Activated CD4-positive, alpha-beta T cell treated with anti-CD3 and anti-CD28 coated beads for 4 hours (primary cell): ENCODE results near the gene JARID2.
A peak's percentile ranks its signal among the peaks of the same experiment; 100 is the strongest.

Source experiments
- DNase-seq, 2 donors: peaks; one replicate each; pipeline ENCODE4 v3.0.0-alpha.2; 2020

The JARID2 gene

DNA sequence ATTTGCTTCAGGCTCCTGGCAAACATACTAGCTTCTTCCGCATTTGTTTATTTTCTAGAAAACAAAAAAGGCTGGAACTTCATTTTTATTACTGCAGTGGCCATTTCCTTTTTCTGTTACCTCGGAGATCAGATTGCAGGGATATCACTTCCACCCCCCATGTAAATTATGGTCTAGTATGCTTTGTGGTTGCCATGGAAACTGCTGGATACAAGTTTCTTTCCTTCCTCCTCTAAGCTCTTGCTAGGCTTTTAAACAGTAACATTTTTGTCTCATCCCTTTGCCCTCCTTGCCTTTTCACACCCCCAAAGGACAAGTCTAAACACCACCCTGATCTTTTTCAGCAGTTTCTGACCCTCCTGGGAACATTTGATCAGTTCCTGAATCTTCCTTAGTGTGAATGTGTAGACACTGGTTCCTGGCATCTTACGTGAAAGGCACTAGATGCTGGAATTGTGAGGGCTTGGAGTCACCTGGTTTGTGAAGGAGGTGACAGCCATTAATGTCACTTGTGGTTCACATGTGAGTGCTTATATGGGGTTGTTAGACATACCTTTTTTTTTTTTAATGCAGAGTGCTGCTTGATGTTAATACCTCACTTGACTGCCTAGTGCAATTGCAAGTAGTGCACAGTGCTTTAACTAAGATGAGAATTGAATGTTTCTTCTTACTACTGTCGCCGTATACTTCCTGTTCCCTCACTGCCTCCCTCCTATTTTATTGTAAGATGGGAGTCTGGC, 181.6 kb downstream of the JARID2 start:
- DNase-seq: no peak

GRCh38 chr6:15429141-15430110, 183.6 kb downstream of the JARID2 start:
- no peak for DNase-seq

DNA sequence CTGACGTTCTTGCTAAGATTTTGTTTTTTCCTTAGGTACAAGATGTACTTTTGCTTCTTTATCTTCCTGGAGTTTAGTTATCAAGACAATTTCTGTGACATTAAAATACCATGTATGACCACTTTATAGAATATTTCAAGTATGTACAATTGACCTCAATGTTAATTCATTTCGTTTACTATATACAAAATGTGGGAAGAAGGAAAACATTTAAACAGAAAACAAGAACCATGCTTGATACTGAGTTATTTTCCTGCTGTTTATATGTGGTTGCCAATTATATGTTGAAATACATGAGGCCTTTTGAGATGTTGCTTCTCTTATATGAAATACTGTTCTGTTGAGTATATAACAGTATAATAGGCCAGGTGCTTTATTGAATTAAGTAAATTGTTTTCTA, 184.3 kb downstream of the JARID2 start:
- DNase-seq: no peak

DNA sequence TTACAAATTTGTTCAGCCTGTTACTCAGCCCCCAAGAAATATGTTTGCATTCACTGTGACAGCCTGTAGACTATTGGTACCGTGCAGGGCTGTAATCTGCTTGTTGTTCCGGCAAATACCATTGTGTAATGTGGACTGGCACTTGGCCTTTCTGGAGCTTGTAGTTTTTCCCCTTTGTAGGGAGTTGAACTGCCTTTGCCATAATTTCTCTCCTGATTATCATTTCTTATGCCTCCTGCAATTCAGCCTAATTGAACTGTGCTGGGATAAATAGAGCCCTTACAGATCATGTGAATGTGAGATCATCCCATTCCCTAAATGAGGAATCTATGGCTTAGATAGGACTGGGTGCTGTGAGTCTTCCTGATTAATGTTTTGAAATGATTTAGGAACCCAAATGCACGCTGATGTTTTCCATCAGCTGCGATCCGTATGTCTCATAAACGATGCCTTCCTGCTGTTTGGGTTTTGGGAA, 185.1 kb downstream of the JARID2 start:
- no peak for DNase-seq

DNA sequence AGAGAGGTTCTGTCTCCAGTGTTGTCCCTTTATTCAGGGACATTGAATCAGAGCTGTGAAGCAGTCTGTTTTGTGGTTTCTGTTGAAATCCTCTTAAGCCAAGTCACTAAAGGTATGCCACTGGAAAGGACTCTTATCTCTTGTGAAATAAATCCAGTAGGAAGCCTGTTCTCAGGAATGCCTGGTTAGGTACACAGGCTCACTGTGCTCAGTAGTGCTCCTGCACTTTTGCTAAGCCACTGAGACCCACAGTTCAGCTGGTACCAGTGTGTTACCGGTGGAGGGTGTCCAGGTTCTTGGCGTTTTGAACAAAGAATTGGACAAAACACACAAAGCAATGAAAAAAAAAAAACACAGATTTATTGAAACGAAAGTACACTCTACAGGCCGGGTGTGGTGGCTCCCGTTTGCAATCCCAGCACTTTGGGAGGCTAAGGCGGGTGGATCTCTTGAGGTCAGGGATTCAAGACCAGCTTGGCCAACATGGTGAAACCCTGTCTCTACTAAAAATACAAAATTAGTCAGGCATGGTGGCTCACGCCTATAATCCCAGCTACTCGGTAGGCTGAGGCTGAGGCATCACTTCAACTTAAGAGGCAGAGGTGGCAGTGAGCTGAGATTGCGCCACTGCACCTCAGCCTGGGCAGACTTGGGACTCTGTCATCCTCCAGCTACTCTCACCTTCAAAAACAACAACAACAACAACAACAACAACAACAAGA, 186.1 kb downstream of the JARID2 start:
- DNase-seq: no peak

GRCh38 chr6:15433511-15433861, 187.6 kb downstream of the JARID2 start:
- DNase-seq: no peak

DNA sequence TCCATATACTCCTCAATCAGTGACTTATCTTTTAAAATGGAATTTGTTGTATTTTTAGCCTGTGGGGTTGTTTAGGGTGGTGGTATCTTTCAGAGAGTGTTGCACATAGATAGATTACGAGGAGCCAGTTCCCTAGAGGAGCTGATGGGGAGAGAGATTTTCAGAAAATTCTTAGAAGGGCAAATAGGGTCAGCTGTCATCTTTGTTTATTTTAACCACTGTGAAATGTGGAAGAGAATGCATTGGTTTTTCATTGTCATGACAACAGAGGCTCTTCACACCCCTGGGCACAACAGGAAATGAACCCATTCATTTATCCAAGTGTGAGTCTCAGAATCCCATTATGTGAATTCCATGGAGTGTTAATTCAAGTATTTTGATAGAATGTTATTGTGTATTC, 188.4 kb downstream of the JARID2 start:
- no peak for DNase-seq

DNA sequence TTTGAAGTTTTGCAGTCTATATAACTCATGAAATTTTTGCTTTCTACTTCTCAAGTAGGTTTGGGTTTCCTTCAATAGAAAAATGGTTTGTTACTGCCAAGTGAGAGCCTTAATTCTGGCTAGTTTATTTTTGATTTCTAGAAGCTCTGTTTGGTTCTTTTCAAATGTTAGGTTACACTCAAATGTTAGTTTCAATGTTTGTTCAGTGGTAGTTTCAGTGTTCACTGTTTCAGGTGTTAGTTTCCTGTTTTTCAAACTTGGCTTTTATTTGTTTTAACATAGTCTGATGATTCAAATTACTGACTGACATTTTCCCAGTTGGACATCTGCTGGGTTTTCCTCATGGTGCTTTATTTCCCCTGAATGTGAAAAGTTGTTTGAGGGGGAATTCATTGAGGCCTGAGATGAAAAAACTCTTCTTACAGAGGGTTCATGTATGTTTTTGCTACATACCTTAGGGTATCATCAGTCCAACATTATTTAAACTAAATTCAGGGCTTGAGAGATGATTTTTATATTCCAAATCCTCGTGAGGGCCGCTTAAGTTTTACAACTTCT, 189.0 kb downstream of the JARID2 start:
- no peak for DNase-seq

- no peak for DNase-seq
Observed at GRCh38 chr6:15435468-15435867, 189.6 kb downstream of the JARID2 start.

DNA sequence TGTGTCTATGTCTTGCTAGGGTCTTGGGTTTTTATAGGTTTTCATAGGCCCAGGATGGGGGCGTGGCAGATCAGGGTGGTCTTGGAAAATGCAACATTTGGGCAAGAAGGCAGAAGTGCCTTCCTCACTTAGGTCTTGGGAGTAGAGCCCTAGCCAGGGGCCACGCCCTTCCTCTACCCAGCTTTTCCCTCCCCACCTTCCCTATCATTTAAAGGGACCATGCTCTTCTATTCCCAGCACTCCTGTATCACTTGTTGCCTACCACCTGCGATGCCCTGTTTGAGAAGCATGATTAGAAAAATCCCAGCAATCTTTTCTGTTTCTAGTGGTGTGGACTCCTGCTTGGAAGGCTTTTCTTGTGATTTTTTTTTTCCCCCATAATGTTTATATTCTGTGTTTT, 190.6 kb downstream of the JARID2 start:
- DNase-seq: no peak

GRCh38 chr6:15437090-15437635, 191.3 kb downstream of the JARID2 start:
- no peak for DNase-seq

- no peak for DNase-seq
Observed at GRCh38 chr6:15439410-15440025, 193.6 kb downstream of the JARID2 start.

DNA sequence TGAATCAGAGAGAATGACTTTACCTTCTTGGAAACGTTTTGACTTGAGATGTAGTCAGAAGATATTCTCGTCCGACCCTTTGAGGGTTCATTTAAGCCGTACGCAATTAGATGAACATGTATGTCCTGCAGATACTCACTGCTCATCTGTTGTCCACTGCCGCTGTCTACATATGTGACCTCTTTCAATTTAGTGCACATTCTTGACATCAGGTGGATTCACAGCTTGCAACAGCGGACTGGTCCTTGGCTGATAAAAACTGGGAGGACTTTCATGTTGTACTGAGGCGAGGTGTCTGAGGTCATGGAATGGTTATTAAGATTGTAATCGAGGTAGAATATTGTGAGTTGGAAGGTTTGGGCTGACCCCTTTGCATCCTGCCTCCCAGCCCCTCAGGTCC, 194.2 kb downstream of the JARID2 start:
- no peak for DNase-seq

GRCh38 chr6:15441215-15441868, 195.5 kb downstream of the JARID2 start:
- peak in 1 of 2 donors; percentile 49 for DNase-seq

- no peak for DNase-seq
Observed at GRCh38 chr6:15441981-15442380, 196.1 kb downstream of the JARID2 start.

GRCh38 chr6:15442467-15442866, 196.6 kb downstream of the JARID2 start:
- DNase-seq: no peak

DNA sequence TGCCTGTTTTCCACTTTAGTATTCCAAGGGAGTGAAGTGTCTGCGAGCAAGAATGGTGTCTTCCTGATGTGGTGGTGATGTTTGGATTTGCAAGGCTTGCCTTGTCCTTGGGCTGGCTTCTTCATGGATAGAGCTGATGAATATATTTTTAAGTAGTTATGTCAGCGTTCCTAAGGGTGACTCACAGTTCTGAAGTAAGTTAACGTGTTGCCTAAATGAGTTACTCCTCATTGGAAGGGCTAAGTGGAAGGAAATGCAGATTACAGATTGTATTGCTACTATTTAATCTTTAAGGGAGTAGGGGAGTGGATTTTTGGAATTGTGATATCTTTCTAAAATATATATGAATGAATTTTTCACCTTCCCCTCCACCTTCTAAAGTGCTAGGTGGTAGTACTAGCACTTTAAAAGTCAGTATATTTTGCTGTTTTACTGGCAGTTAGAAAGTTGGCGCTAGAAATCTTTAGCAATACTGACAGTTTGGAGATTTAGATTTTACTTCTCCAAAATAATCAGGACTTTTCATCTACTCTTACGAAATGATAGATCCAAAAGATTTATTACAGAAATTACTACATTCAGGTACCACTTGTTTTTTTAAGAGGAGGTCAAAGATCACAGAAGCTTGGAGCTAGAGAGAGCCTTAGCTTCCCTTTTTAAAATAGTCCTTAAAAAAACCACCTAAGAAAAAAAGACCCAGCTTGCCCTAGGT, 197.4 kb downstream of the JARID2 start:
- no peak for DNase-seq

GRCh38 chr6:15444081-15444731, 198.3 kb downstream of the JARID2 start:
- no peak for DNase-seq

DNA sequence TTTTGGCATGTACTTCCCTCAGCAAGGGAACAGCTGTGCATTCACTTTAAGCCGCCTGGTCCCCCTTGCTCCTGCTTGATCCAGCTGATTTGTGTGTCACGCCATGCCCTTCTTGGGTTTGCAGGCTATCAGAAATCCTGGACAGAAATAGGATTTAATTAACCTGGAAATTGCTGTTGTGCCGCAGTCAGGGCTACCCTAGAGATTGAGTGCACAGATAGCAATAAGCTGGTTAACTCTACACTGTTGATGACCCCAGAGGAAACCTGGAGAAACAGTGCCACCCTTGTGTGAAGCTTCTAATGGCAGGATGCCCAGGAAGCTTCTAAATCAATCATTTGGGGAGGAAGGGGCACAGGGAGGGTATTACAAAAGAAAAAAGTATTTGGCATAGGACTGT, 199.0 kb downstream of the JARID2 start:
- DNase-seq: no peak

- no peak for DNase-seq
Observed at GRCh38 chr6:15447546-15448267, 201.8 kb downstream of the JARID2 start.
